ENCODE measurements around the gene TFAP2D.

- TF ChIP-seq CTCF (IDR thresholded peaks at IDR 0.05) = no peak
- no peak for TF ChIP-seq POLR2A (IDR thresholded peaks at IDR 0.05; ENCODE audit: low read depth)
- TF ChIP-seq POLR2AphosphoS5 (IDR thresholded peaks at IDR 0.05) = no peak
These were observed 49.5 kb downstream of the TFAP2D start for GRCh38 chr6:50762798-50763197.

All from esophagus muscularis mucosa (tissue), 3 donors.